ENCODE results near the gene OR10AG1.

The OR10AG1 gene, protein sequence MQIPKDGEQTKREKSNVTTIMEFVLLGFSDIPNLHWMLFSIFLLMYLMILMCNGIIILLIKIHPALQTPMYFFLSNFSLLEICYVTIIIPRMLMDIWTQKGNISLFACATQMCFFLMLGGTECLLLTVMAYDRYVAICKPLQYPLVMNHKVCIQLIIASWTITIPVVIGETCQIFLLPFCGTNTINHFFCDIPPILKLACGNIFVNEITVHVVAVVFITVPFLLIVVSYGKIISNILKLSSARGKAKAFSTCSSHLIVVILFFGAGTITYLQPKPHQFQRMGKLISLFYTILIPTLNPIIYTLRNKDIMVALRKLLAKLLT

GRCh38 chr11:55969845-55970244 lies at the start of gene OR10AG1:
OR10AG1 (minus strand) TSS chr11:55969945; CDS start chr11:55969907, 38 bp downstream.
- H3K4me1 Mint-ChIP-seq, result no peaks in the 10 kb centered on the region
- H3K27ac Mint-ChIP-seq, result no peak within 1 kb of the TSS
- no peak for ATAC-seq
- H3K36me3 Mint-ChIP-seq, result no peaks in the 10 kb centered on the region
- no peak for DNase-seq (ENCODE audit: low spot score in 2 of 2)
- H3K9me3 Mint-ChIP-seq, result peaks cover 22% of the 10 kb centered on the region
- no peak within 1 kb of the TSS for H3K4me3 Mint-ChIP-seq

- DNase-seq (ENCODE audit: low spot score in 2 of 2) (no peak), ATAC-seq (no peak)
- no peak overlapping the region for H3K27ac Mint-ChIP-seq
- no peaks in the 10 kb centered on the region for H3K4me1 Mint-ChIP-seq
- peaks cover 24% of the 10 kb centered on the region for H3K9me3 Mint-ChIP-seq
- no peaks in the 10 kb centered on the region for H3K36me3 Mint-ChIP-seq
- H3K4me3 Mint-ChIP-seq, result no peak overlapping the region
These were observed 44.1 kb upstream of the OR10AG1 start for GRCh38 chr11:56013805-56014204.

DNA sequence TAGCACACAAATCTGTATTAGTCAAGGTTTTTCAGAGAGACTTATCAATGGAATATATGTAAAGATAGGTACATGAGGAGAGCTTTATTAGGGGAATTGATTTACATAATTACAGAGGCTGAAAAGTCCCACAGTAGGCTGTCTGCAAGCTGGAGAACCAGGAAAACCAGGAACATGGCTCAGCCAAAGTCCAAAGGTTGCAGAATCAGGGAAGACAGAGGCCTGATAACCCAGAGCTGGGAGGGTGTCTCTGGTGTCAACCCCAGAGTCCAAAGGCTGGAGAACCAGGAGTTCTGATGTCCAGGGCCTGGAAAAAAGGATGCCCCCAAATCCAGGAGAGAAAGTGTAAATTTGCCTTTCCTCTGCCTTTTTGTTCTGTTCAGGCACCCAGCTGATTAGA lies 41.0 kb upstream of the OR10AG1 start:
- no peak for DNase-seq (ENCODE audit: low spot score in 2 of 2)
- no peak for ATAC-seq
- H3K36me3 Mint-ChIP-seq, result no peaks in the 10 kb centered on the region
- no peaks in the 10 kb centered on the region for H3K4me1 Mint-ChIP-seq
- no peak overlapping the region for H3K4me3 Mint-ChIP-seq
- H3K9me3 Mint-ChIP-seq, result peaks cover 18% of the 10 kb centered on the region
- no peak overlapping the region for H3K27ac Mint-ChIP-seq

GRCh38 chr11:55994525-55994924 lies 24.8 kb upstream of the OR10AG1 start, which contains the start of gene OR5F1:
OR5F1 (minus strand) TSS chr11:55994625; CDS start chr11:55994625, 0 bp downstream.
- ATAC-seq (no peak), DNase-seq (ENCODE audit: low spot score in 2 of 2) (no peak)
- Mint-ChIP-seq H3K36me3 (no peaks in the 10 kb centered on the region), H3K4me1 (no peaks in the 10 kb centered on the region), H3K4me3 (no peak within 1 kb of the TSS), H3K27ac (no peak within 1 kb of the TSS), H3K9me3 (peaks cover 22% of the 10 kb centered on the region)

DNA sequence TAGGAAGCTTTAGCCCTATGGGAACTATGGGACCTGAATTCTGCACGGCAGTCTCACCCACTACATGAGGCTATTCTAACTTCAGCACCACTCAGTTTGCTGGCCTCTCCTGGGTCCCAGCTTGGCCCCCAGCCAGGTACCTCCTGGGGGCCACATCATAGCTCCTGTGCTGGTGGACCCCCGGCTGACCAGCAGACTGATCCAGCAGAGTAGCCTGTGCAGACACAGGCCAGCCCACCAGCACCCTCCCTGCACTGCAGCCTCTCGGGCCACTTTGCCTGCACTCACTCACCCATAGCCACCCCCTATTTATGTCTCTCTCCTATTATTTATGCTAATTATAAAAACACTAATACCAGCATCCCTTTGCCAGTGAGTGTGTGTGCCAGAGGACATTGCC lies 1.2 kb upstream of the OR10AG1 start:
- DNase-seq (ENCODE audit: low spot score in 2 of 2), result no peak
- Mint-ChIP-seq H3K36me3 (no peaks in the 10 kb centered on the region), H3K9me3 (peaks cover 19% of the 10 kb centered on the region), H3K4me1 (no peaks in the 10 kb centered on the region), H3K4me3 (no peak overlapping the region), H3K27ac (no peak overlapping the region)
- ATAC-seq, result peak; percentile 37

- no peaks in the 10 kb centered on the region for H3K4me1 Mint-ChIP-seq
- peaks cover 22% of the 10 kb centered on the region for H3K9me3 Mint-ChIP-seq
- H3K4me3 Mint-ChIP-seq, result no peak overlapping the region
- ATAC-seq (no peak), DNase-seq (ENCODE audit: low spot score in 2 of 2) (no peak)
- no peak overlapping the region for H3K27ac Mint-ChIP-seq
- H3K36me3 Mint-ChIP-seq, result no peaks in the 10 kb centered on the region
These were observed 1.8 kb downstream of the OR10AG1 start for GRCh38 chr11:55967914-55968313.

- ATAC-seq (no peak), DNase-seq (ENCODE audit: low spot score in 2 of 2) (no peak)
- peaks cover 27% of the 10 kb centered on the region for H3K9me3 Mint-ChIP-seq
- no peak overlapping the region for H3K27ac Mint-ChIP-seq
- no peak overlapping the region for H3K4me3 Mint-ChIP-seq
- H3K36me3 Mint-ChIP-seq, result no peaks in the 10 kb centered on the region
- no peaks in the 10 kb centered on the region for H3K4me1 Mint-ChIP-seq
These were observed 3.4 kb downstream of the OR10AG1 start for GRCh38 chr11:55966391-55966790.

DNA sequence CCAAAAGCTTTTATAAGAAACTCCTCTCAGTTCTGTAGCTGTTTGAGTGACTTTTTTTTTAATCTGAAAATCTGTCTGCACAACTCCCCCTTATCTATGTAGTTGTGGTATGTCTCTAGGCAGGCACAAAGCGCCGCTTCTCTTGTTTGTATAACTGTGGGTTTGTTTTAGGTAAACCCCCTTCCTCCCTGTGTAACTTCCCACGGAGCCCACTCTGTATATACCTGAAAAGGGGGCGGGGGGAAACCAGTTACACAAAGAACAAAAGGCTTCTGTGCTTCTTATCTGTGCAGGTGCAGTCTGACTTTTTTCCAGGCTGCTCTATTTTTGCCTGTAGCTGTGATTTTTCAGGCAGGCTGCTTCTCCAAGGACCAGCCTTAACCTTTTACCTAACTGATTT lies 13.2 kb downstream of the OR10AG1 start:
- Mint-ChIP-seq H3K4me1 (no peaks in the 10 kb centered on the region), H3K9me3 (peaks cover 14% of the 10 kb centered on the region)
- ATAC-seq, result no peak

DNA sequence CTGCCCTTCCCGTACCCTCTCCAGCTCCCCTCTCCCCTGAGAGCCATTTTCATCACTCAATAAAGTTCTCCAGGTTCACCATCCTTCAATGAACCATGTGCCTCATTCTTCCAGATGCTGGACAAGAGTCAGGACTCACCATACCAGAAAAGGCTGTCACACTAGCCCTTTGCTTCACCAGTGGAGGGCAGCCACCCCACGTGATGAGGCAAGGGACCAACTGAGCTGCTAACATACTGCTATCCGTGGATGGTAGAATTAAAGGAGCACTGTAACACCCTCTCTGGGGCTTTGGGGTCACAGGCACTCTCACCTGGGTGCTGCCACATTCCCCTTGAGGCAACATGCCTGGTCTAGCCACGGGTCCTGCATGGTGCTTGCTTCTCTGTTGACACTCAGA lies 20.4 kb downstream of the OR10AG1 start:
- ATAC-seq (no peak), DNase-seq (ENCODE audit: low spot score in 2 of 2) (no peak)
- Mint-ChIP-seq H3K27ac (no peak overlapping the region), H3K4me3 (no peak overlapping the region), H3K9me3 (peaks cover 15% of the 10 kb centered on the region), H3K36me3 (no peaks in the 10 kb centered on the region), H3K4me1 (no peaks in the 10 kb centered on the region)

More for the DNA sequence above, 13.2 kb downstream of the OR10AG1 start:
- Mint-ChIP-seq H3K36me3 (no peaks in the 10 kb centered on the region), H3K4me3 (no peak overlapping the region), H3K27ac (no peak overlapping the region)
- no peak for DNase-seq (ENCODE audit: low spot score in 2 of 2)

DNA sequence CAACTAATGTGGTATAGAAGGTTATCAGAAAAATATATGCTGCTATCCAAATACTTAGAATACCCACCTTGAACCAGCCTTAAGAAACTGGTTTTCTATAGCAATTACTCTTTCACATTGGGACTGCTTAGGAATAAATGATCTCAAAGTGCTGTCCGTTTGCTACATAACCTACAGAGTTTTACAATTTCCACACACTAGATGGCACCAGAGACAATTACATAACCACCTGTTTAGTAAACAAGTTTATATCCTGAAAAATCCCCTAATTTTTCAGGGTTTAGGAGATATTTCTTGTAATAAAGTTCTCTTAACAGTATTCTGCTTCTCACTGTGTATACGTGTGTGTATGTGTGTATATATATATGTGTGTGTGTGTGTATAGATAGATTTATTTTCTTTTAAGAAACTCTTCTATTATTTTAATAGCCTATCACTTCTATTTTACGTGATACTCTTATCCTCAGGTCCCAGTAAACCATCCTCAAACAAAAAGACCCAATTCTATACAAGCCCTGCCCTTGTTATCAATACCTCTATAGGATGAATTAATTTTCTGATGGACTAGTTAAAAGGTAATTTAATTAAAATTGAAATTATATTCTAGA lies 26.9 kb downstream of the OR10AG1 start:
- DNase-seq (ENCODE audit: low spot score in 2 of 2), result no peak
- ATAC-seq, result no peak

DNA sequence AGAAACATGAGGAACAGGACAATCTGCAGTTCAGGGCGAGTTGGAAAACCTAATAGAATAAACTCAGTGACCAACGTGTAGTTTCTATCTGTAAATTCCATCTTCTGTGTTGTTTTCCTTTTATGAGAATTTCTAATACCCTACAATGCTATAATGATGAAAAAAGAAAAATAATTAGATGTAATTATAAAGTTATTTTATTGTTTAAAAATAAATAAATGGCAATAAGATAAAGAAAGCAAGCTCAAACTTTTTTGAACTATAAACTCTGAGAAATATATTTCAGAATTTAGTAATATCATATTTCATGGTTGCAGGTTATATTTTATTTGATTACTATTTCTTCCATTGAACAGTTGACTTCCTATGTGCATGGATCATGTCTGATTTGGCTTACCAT lies 33.4 kb downstream of the OR10AG1 start, which contains the start of gene OR5I1:
TSS of gene OR5I1 (minus strand) at position 101 of the 400 bp plus-strand sequence. CDS start at position 101, 0 bp downstream.
- H3K27ac Mint-ChIP-seq, result no peak within 1 kb of the TSS
- no peaks in the 10 kb centered on the region for H3K4me1 Mint-ChIP-seq
- ATAC-seq, result no peak

More for the DNA sequence above, 26.9 kb downstream of the OR10AG1 start:
- Mint-ChIP-seq H3K9me3 (peaks cover 3% of the 10 kb centered on the region), H3K36me3 (no peaks in the 10 kb centered on the region), H3K27ac (no peak overlapping the region), H3K4me1 (no peaks in the 10 kb centered on the region), H3K4me3 (no peak overlapping the region)

DNA sequence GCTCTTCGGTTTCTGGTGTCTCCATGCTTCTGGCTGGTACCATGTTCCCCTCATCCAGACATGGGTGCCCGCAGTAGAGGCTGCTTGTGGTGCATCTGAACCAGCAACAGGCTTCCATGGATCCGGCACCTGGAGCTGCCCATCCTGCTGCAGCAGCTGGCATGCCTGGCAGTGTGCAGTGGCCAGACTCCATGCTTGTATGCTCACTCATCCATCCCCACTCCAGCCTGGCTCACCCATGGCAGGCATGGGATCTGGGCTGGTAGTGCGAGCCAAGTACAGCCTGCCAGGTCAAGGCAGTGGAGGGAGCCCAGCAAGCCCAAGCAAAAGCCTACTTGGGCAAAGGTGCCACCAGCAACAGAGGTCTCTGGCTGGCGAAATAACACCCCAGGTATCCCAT lies 49.2 kb downstream of the OR10AG1 start:
- Mint-ChIP-seq H3K4me3 (no peak overlapping the region), H3K4me1 (no peaks in the 10 kb centered on the region), H3K9me3 (no peaks in the 10 kb centered on the region), H3K36me3 (no peaks in the 10 kb centered on the region), H3K27ac (no peak overlapping the region)
- DNase-seq (ENCODE audit: low spot score in 2 of 2) (no peak), ATAC-seq (peak; percentile 13)

More for the DNA sequence above, 33.4 kb downstream of the OR10AG1 start, which contains the start of gene OR5I1:
- Mint-ChIP-seq H3K4me3 (no peak within 1 kb of the TSS), H3K9me3 (peaks cover 8% of the 10 kb centered on the region), H3K36me3 (no peaks in the 10 kb centered on the region)
- DNase-seq (ENCODE audit: low spot score in 2 of 2), result no peak
